ENCODE data around the gene TMEM108.

Gene TMEM108

DNA sequence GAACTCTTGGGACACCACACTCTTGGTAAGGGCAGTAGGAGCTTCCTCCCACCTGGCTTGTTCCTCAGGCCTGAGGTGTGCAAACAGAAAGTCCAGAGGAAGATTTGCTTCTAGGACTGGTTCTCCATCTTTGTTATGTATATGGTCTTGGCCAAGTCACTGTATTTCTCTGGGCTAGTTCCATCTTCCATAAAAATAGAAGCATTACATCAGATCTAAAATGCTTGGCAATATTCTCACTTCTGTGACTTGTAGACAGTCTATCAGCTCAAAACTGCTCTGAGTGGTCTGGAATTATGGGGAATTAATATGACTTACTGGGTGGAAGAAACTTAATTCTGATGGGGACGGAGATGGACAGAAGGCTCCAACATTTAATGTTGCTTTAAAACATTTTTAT, 55.2 kb downstream of the TMEM108 start:
- ATAC-seq (ENCODE audit: insufficient read depth, low read depth): no peak

DNA sequence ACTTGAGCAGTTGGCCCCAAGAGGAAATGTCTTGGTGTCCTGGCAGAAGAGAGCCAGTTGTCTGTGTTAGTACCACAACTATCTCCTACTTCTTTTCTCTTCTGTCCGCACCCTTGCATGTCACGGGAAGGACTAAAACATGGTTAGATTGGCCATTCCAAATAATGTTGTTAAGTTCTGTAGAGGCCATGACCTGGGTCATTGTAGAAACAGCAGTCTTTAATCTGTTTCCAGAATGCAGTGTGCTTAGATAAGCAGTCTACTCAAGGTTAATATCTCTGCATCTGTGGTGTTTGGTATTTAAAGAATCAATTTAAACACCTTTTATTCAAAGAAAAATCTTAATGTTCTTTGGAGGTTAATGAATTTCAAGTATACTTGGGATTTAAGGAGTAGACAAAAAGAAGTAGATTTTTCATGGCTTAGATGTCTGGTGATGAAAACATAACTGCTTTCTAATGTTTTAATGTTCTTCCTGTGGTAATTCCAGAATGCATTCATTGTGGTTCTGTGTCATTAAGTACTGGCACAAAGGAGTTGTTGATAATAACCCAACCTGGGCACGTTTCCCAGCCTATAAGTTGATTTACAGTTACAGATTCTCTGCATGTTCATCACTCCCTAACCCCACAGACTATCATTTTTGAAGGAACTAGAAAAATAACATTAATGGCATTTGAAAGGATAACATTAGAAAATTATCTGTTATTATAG, 58.9 kb downstream of the TMEM108 start:
- no peaks in the 10 kb centered on the region for H3K9me3 ChIP-seq (ENCODE audit: insufficient read depth, low read length, severe bottlenecking)
- H3K79me2 ChIP-seq (ENCODE audit: insufficient read depth, low read length): no peaks in the 10 kb centered on the region
- H3K36me3 ChIP-seq (ENCODE audit: insufficient read depth, low read length): no peaks in the 10 kb centered on the region
- H3K4me2 ChIP-seq (ENCODE audit: insufficient read depth, low read length): no peak overlapping the region
- DNase-seq: no peak
- H3K4me3 ChIP-seq (ENCODE audit: low read depth in 1 of 2, low read length in 2 of 2): no peak overlapping the region
- TF ChIP-seq, protein P1, sequence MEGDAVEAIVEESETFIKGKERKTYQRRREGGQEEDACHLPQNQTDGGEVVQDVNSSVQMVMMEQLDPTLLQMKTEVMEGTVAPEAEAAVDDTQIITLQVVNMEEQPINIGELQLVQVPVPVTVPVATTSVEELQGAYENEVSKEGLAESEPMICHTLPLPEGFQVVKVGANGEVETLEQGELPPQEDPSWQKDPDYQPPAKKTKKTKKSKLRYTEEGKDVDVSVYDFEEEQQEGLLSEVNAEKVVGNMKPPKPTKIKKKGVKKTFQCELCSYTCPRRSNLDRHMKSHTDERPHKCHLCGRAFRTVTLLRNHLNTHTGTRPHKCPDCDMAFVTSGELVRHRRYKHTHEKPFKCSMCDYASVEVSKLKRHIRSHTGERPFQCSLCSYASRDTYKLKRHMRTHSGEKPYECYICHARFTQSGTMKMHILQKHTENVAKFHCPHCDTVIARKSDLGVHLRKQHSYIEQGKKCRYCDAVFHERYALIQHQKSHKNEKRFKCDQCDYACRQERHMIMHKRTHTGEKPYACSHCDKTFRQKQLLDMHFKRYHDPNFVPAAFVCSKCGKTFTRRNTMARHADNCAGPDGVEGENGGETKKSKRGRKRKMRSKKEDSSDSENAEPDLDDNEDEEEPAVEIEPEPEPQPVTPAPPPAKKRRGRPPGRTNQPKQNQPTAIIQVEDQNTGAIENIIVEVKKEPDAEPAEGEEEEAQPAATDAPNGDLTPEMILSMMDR (IDR thresholded peaks at IDR 0.05; ENCODE audit: borderline replicate concordance, extremely low read depth, low read length, poor library complexity, severe bottlenecking): no peak
- TF ChIP-seq EZH2 (IDR thresholded peaks at IDR 0.05; ENCODE audit: borderline replicate concordance, low read depth, low read length, severe bottlenecking): no peak
- H4K20me1 ChIP-seq (ENCODE audit: insufficient read depth, low read length): no peaks in the 10 kb centered on the region
- no peak overlapping the region for H3K27ac ChIP-seq (ENCODE audit: low read length)
- H3K27me3 ChIP-seq (ENCODE audit: insufficient read depth, low read length, poor library complexity): no peaks in the 10 kb centered on the region
- H3K9ac ChIP-seq (ENCODE audit: low read depth, low read length): no peak overlapping the region
- H3K4me1 ChIP-seq (ENCODE audit: insufficient read depth, low read length): no peaks in the 10 kb centered on the region
- ATAC-seq (ENCODE audit: insufficient read depth, low read depth): no peak
- H2AFZ ChIP-seq (ENCODE audit: low read depth, low read length): no peak overlapping the region

More for the DNA sequence above, 55.2 kb downstream of the TMEM108 start:
- Histone ChIP-seq H3K27me3 (ENCODE audit: insufficient read depth, low read length, poor library complexity) (peaks cover under 1% of the 10 kb centered on the region), H3K4me3 (ENCODE audit: low read depth in 1 of 2, low read length in 2 of 2) (no peak overlapping the region), H3K4me1 (ENCODE audit: insufficient read depth, low read length) (no peaks in the 10 kb centered on the region), H4K20me1 (ENCODE audit: insufficient read depth, low read length) (no peaks in the 10 kb centered on the region), H3K27ac (ENCODE audit: low read length) (no peak overlapping the region), H3K36me3 (ENCODE audit: insufficient read depth, low read length) (no peaks in the 10 kb centered on the region), H2AFZ (ENCODE audit: low read depth, low read length) (no peak overlapping the region), H3K4me2 (ENCODE audit: insufficient read depth, low read length) (no peak overlapping the region), H3K9ac (ENCODE audit: low read depth, low read length) (no peak overlapping the region), H3K9me3 (ENCODE audit: insufficient read depth, low read length, severe bottlenecking) (no peaks in the 10 kb centered on the region), H3K79me2 (ENCODE audit: insufficient read depth, low read length) (no peaks in the 10 kb centered on the region)
- TF ChIP-seq, protein P1 (IDR thresholded peaks at IDR 0.05; ENCODE audit: borderline replicate concordance, extremely low read depth, low read length, poor library complexity, severe bottlenecking): no peak
- no peak for TF ChIP-seq EZH2 (IDR thresholded peaks at IDR 0.05; ENCODE audit: borderline replicate concordance, low read depth, low read length, severe bottlenecking)
- DNase-seq: no peak

DNA sequence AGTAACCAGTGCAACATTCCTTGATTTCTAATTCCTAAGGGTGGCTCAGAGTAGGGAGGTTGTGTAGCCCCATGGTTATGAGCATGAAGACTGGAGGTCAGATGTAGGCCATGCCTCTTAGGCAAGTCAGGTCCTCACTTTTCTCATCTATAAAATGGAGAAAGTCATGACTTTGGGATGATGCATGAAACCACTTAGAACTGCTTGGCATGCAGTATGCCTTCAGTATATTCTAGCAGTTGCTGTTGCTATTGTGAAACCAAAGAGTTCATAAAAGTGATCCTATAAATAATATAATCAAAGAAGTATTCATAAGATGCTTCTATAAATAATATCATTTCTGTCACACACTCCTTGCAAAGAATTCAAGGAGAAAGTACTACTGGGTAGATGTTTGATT, 65.5 kb downstream of the TMEM108 start:
- H3K4me2 ChIP-seq (ENCODE audit: insufficient read depth, low read length): no peak overlapping the region
- no peaks in the 10 kb centered on the region for H3K9me3 ChIP-seq (ENCODE audit: insufficient read depth, low read length, severe bottlenecking)
- H3K4me3 ChIP-seq (ENCODE audit: low read depth in 1 of 2, low read length in 2 of 2): no peak overlapping the region
- H2AFZ ChIP-seq (ENCODE audit: low read depth, low read length): no peak overlapping the region
- no peaks in the 10 kb centered on the region for H3K79me2 ChIP-seq (ENCODE audit: insufficient read depth, low read length)
- no peaks in the 10 kb centered on the region for H3K27me3 ChIP-seq (ENCODE audit: insufficient read depth, low read length, poor library complexity)
- ATAC-seq (ENCODE audit: insufficient read depth, low read depth) (no peak), DNase-seq (no peak)
- H3K27ac ChIP-seq (ENCODE audit: low read length): no peak overlapping the region
- TF ChIP-seq, protein P1 (IDR thresholded peaks at IDR 0.05; ENCODE audit: borderline replicate concordance, extremely low read depth, low read length, poor library complexity, severe bottlenecking): no peak
- TF ChIP-seq EZH2 (IDR thresholded peaks at IDR 0.05; ENCODE audit: borderline replicate concordance, low read depth, low read length, severe bottlenecking): no peak
- H3K36me3 ChIP-seq (ENCODE audit: insufficient read depth, low read length): no peaks in the 10 kb centered on the region
- H3K4me1 ChIP-seq (ENCODE audit: insufficient read depth, low read length): no peaks in the 10 kb centered on the region
- no peaks in the 10 kb centered on the region for H4K20me1 ChIP-seq (ENCODE audit: insufficient read depth, low read length)
- no peak overlapping the region for H3K9ac ChIP-seq (ENCODE audit: low read depth, low read length)

Data from DND-41 (cell line).